A549 (cell line): Measurements from ENCODE around the gene MYO1B. TPM values are rescaled to one million over a fixed set of nuclear protein-coding genes. Genes with fewer than 3 reads are reported as not detected.
A peak's percentile ranks its signal among the peaks of the same experiment; 100 is the strongest.

Experiments used
- ATAC-seq, 2 experiments: fragments of 200-7000 bp in 1 of 2; fragments of >200 bp in 1 of 2; cut with Nextera tagmentation in 1 of 2; cut with Tn5 transposase in 1 of 2; 3 replicates each; pipeline versions ENCODE4 v1.8.0 to v1.9.1; 2018 to 2020; ENCODE audit warnings: mild to moderate bottlenecking in 1 of 2, moderate library complexity in 1 of 2
- CTCF ChIA-PET: fragments of 300-600 bp; sonication (Branson Sonifier 250); formaldehyde crosslinking; extraction: SDS; loops from one replicate; lab custom pipeline; 2021; ENCODE audit warnings: antibody characterized with exemption, inconsistent platforms; lab: Yijun Ruan, JAX
- POLR2A ChIA-PET: fragments of 350-600 bp; formaldehyde crosslinking; extraction: SDS; loops from one replicate; lab custom pipeline; 2021; ENCODE audit warnings: antibody characterized with exemption, inconsistent platforms; lab: Yijun Ruan, JAX
- DNase-seq, 2 experiments: peaks; one replicate each; pipeline versions ENCODE4 v3.0.0 to v3.0.0-alpha.2; 2011 to 2016; ENCODE audit warnings: low read depth in 1 of 2, low spot score in 1 of 2
- FAIRE-seq: peaks from 2 replicates; lab custom pipeline; 2011; peaks lifted over from hg19 to GRCh38; lab: Jason Lieb, UNC
- H3K27ac ChIP-seq, 2 experiments: fragments of >200 bp; sonication (Bioruptor Twin); formaldehyde crosslinking; 3 replicates each; pipeline ENCODE4 v1.5.1; 2016 to 2017
- H3K4me1 ChIP-seq: fragments of >200 bp; sonication (Bioruptor Twin); formaldehyde crosslinking; 3 replicates; pipeline ENCODE4 v1.6.1; 2016
- H3K4me2 ChIP-seq: fragments of >200 bp; sonication (Bioruptor Twin); formaldehyde crosslinking; 3 replicates; pipeline ENCODE4 v1.6.1; 2016
- H3K4me3 ChIP-seq: fragments of >200 bp; sonication (Bioruptor Twin); formaldehyde crosslinking; 3 replicates; pipeline ENCODE4 v1.5.1; 2016
- H3K9me3 ChIP-seq: fragments of >200 bp; sonication (Bioruptor Twin); formaldehyde crosslinking; 3 replicates; pipeline ENCODE4 v1.6.1; 2016
- CBX2 ChIP-seq: fragments of 200-600 bp; sonication (generic); IDR thresholded peaks from 2 replicates; pipeline ENCODE4 v1.6.1; 2016; ENCODE audit warnings: low read depth, mild to moderate bottlenecking, borderline replicate concordance
- CEBPB ChIP-seq, 2 experiments: fragments of >200 bp in 1 of 2; sonication (Bioruptor Twin) in 1 of 2; formaldehyde crosslinking in 1 of 2; IDR thresholded peaks; 2 replicates each; pipeline ENCODE4 v1.6.1; 2012 to 2016
- EHF ChIP-seq: fragments of 250-450 bp; sonication (Bioruptor Pico); IDR thresholded peaks from 2 replicates; pipeline ENCODE4 v1.5.0; 2020; ENCODE audit warnings: mild to moderate bottlenecking
- EP300 ChIP-seq, 2 experiments: fragments of >200 bp; sonication (Bioruptor Twin); formaldehyde crosslinking; IDR thresholded peaks; 2 replicates in 1 of 2; 3 replicates in 1 of 2; pipeline ENCODE4 v1.6.1; 2016 to 2017
- FOSB ChIP-seq: fragments of 250-450 bp; sonication (Bioruptor Pico); IDR thresholded peaks from 2 replicates; pipeline ENCODE4 v1.5.0; 2020; ENCODE audit warnings: mild to moderate bottlenecking, moderate library complexity
- FOSL2 ChIP-seq, 2 experiments: fragments of 450-650 bp in 1 of 2; fragments of >200 bp in 1 of 2; sonication (Bioruptor Twin) in 1 of 2; formaldehyde crosslinking; IDR thresholded peaks; 2 replicates each; pipeline versions ENCODE4 v1.5.0 to v1.6.1; 2016 to 2020; ENCODE audit warnings: mild to moderate bottlenecking in 1 of 2, moderate library complexity in 1 of 2
- GATA3 ChIP-seq: IDR thresholded peaks from 2 replicates; pipeline ENCODE4 v1.6.1; 2012; ENCODE audit warnings: borderline replicate concordance
- HDAC2 ChIP-seq: fragments of 200-600 bp; sonication (generic); IDR thresholded peaks from 2 replicates; pipeline ENCODE4 v1.6.1; 2016
- HEYL ChIP-seq: fragments of 250-450 bp; sonication (Bioruptor Pico); IDR thresholded peaks from 2 replicates; pipeline ENCODE4 v1.8.0; 2021; ENCODE audit warnings: mild to moderate bottlenecking, moderate library complexity
- JUN ChIP-seq, 2 experiments: fragments of >200 bp; sonication (Bioruptor Twin); formaldehyde crosslinking; IDR thresholded peaks; 2 replicates in 1 of 2; 3 replicates in 1 of 2; pipeline ENCODE4 v1.6.1; 2016 to 2017
- JUNB ChIP-seq: fragments of >200 bp; sonication (Bioruptor Twin); formaldehyde crosslinking; IDR thresholded peaks from 2 replicates; pipeline ENCODE4 v1.6.1; 2016
- KDM5A ChIP-seq: fragments of 200-600 bp; sonication (generic); IDR thresholded peaks from 2 replicates; pipeline ENCODE4 v1.6.1; 2016; ENCODE audit warnings: antibody characterized with exemption, mild to moderate bottlenecking
- MAFK ChIP-seq: fragments of 450-650 bp; IDR thresholded peaks from 2 replicates; pipeline ENCODE4 v1.6.1; 2014; ENCODE audit not compliant: partially characterized antibody
- NFE2L2 ChIP-seq: fragments of 150-350 bp; conservative IDR thresholded peaks from 2 replicates; pipeline ENCODE4 v1.6.1; 2014; ENCODE audit warnings: low read length
- POLR2AphosphoS2 ChIP-seq: conservative IDR thresholded peaks from 2 replicates; pipeline ENCODE4 v1.6.1; 2012; ENCODE audit warnings: low read length, improper control_type of control experiment, inconsistent platforms
- RAD21 ChIP-seq, 2 experiments: fragments of >200 bp in 1 of 2; sonication (Bioruptor Twin) in 1 of 2; formaldehyde crosslinking in 1 of 2; IDR thresholded peaks in 1 of 2; conservative IDR thresholded peaks in 1 of 2; 2 replicates in 1 of 2; 3 replicates in 1 of 2; pipeline ENCODE4 v1.6.1; 2012 to 2018; ENCODE audit warnings: inconsistent platforms in 1 of 2
- RCOR1 ChIP-seq: fragments of 150-350 bp; IDR thresholded peaks from 2 replicates; pipeline ENCODE4 v1.6.1; 2014; ENCODE audit warnings: antibody characterized with exemption, low read length, low read depth
- SMC3 ChIP-seq: fragments of >200 bp; sonication (Bioruptor Twin); formaldehyde crosslinking; IDR thresholded peaks from 3 replicates; pipeline ENCODE4 v1.6.1; 2018; ENCODE audit warnings: inconsistent platforms
- TP53 ChIP-seq: fragments of 250-450 bp; sonication (Bioruptor Pico); IDR thresholded peaks from 2 replicates; pipeline ENCODE4 v1.5.0; 2021; ENCODE audit warnings: mild to moderate bottlenecking, moderate library complexity
- WGBS: methylation state at CpG from one replicate; pipeline ENCODE4 v1.1.6; 2017; ENCODE audit errors: missing lambda C conversion rate; 5-methylcytosine and 5-hydroxymethylcytosine counted together
- polyA plus RNA-seq, 4 experiments: library from polyadenylated mRNA; depleted of rRNA in 3 of 4; stranded (reverse); fragments of >200 nt; fragmentation: RNase III in 1 of 4; extraction: RNeasy Plus Mini Kit Qiagen cat#74134 plus additional on column Dnase treatment in 1 of 4; gene quantifications; 2 replicates in 3 of 4; 3 replicates in 1 of 4; pipeline ENCODE4 v1.2.3, GENCODE V29; 2011 to 2017
- TF ChIP-seq, protein P1 (sequence below): IDR thresholded peaks from 2 replicates; pipeline ENCODE4 v1.6.1; 2012
- TF ChIP-seq, protein P2 (sequence below): fragments of 200-600 bp; sonication (generic); IDR thresholded peaks from 2 replicates; pipeline ENCODE4 v1.6.1; 2016; ENCODE audit warnings: antibody characterized with exemption, mild to moderate bottlenecking, moderate library complexity
- TF ChIP-seq, protein P3 (sequence below): fragments of 450-650 bp; IDR thresholded peaks from 2 replicates; pipeline ENCODE4 v1.6.1; 2014; ENCODE audit warnings: antibody characterized with exemption
- TF ChIP-seq, protein P4 (sequence below): IDR thresholded peaks from 2 replicates; pipeline ENCODE4 v1.6.1; 2012
- TF ChIP-seq, protein P5 (sequence below): fragments of 250-450 bp; sonication (Bioruptor Pico); IDR thresholded peaks from 2 replicates; pipeline ENCODE4 v1.5.0; 2020; ENCODE audit warnings: low read depth, mild to moderate bottlenecking, moderate library complexity

Gene MYO1B
- polyA plus RNA-seq, 2 of the 4 experiments (the other 2 are of a cell fraction) = 77.7 to 159 TPM

DNA sequence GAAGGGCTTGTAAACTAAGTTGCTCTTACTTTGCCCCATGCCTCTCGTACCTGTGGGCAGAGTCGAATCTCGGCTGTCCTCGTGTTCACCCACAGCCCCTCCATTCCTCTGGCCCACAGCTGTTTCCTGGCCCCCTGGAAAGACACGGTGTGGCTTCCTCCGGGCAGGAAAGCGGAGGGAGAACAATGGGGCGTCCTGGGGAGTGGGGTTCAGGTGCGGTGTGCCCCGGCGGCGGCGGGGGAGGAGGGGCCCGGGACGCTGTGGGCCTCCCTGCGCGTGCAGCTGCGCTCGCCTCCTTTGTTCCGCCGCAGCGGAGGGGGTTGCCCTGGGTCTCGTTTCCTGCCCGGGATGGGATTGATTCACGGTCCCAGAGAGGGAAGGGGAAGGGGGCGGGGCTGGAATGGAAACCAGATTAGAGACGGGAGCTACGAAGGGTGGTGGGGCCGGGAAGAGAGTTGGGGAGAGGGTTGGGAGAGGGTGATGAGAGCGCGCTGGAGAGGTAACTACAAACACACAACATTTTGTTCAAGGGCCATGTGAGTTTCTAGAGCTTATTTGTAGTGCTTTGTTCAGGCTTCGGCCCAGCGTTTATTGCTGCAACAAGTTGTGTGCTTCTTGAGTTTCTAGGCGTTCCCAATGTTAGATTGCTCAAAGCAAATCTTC is 796 bp downstream of the MYO1B start (continued):
- TF ChIP-seq, protein P1, sequence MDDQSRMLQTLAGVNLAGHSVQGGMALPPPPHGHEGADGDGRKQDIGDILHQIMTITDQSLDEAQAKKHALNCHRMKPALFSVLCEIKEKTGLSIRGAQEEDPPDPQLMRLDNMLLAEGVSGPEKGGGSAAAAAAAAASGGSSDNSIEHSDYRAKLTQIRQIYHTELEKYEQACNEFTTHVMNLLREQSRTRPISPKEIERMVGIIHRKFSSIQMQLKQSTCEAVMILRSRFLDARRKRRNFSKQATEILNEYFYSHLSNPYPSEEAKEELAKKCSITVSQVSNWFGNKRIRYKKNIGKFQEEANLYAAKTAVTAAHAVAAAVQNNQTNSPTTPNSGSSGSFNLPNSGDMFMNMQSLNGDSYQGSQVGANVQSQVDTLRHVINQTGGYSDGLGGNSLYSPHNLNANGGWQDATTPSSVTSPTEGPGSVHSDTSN = 0 out of 2 replicates have a peak, but pooled peaks have one; percentile 9

DNA sequence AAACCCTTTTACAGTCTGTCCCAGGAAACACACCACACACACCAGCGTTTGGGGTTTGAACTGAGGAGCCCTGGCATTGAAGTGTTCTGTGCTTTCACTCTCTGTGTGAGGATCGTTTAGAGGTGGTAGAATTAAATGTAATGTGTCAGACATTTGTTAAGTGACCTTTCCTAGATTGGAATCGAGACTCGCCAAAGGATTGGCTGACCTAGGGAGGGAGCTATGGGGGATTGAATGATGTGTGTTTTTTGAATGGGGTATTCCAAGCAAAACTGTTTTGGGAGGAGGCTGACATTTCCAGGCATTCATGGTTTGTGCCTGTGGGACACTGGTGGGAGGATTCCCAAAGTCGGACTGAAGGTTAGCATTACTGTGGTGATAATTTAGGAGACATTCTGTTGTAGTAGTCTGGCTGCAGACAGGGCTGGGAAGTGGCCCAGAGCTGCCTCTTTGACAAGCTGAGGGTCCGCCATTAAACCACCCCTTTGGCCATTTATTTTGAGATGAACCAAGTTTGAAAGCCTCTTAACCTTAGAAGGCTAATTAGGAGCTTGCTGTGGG is 1.7 kb downstream of the MYO1B start:
- no peak for DNase-seq

DNA sequence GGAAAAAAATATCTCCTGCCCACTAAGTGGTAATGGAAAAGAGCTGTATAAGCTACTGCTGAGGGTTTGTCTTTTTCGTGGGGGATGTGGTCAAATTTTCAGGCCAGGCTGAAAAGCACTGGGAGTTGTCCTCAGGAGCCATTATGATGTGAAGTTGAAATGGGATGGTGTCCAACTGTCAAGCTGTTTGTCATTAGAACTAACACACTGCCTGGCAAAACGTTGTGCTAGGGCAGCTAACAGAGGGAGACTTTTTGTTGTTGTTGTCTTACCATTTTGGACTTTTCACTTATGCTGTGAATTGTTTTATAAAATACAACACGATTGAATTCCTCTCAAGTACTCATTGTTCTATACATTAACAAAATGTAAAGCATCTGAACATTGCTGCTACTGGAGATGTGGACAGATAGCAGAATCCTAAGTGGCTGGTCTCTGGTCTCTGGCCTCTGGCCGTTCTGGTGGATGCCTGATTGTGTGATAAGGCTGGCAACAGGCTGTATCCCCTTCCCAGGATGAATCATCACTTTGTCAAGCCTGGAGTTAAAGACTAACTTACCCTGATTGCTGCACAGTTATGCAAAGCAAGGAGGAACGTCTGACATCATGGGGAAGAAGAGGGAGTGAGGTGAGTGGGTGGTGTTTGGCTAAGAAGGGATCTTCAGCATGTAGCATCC is 2.3 kb downstream of the MYO1B start:
- peaks cover 59% of the 10 kb centered on the region for H3K4me1 ChIP-seq
- CTCF ChIA-PET = interaction anchor here (0.6 to 3.7 kb wide), 5 partner anchors 10 to 254 kb away, joined by 3 to 25 read pairs (median 4); no protein-coding TSS in a partner anchor
- DNase-seq = peak; percentile 81 to 89
- H3K4me3 ChIP-seq = peak overlapping the region; percentile 94
- TF ChIP-seq JUN (IDR thresholded peaks at IDR 0.05) = peak; percentile 37 to 47; a peak in 2 of 5 replicates
- no peak for TF ChIP-seq RAD21 (conservative IDR thresholded peaks at IDR 0.05 in 1 of 2, IDR thresholded peaks at IDR 0.05 in 1 of 2)
- TF ChIP-seq SMC3 = 0 out of 3 replicates have a peak, but pooled peaks have one; percentile 19
- TF ChIP-seq MAFK = peak; percentile 78
- TF ChIP-seq CEBPB (IDR thresholded peaks at IDR 0.05) = peak; percentile 33 to 83; a peak in 3 of 4 replicates
- peak; percentile 67 for TF ChIP-seq JUNB
- no peak for TF ChIP-seq EP300 (IDR thresholded peaks at IDR 0.05)
- TF ChIP-seq, protein P2, sequence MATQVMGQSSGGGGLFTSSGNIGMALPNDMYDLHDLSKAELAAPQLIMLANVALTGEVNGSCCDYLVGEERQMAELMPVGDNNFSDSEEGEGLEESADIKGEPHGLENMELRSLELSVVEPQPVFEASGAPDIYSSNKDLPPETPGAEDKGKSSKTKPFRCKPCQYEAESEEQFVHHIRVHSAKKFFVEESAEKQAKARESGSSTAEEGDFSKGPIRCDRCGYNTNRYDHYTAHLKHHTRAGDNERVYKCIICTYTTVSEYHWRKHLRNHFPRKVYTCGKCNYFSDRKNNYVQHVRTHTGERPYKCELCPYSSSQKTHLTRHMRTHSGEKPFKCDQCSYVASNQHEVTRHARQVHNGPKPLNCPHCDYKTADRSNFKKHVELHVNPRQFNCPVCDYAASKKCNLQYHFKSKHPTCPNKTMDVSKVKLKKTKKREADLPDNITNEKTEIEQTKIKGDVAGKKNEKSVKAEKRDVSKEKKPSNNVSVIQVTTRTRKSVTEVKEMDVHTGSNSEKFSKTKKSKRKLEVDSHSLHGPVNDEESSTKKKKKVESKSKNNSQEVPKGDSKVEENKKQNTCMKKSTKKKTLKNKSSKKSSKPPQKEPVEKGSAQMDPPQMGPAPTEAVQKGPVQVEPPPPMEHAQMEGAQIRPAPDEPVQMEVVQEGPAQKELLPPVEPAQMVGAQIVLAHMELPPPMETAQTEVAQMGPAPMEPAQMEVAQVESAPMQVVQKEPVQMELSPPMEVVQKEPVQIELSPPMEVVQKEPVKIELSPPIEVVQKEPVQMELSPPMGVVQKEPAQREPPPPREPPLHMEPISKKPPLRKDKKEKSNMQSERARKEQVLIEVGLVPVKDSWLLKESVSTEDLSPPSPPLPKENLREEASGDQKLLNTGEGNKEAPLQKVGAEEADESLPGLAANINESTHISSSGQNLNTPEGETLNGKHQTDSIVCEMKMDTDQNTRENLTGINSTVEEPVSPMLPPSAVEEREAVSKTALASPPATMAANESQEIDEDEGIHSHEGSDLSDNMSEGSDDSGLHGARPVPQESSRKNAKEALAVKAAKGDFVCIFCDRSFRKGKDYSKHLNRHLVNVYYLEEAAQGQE = no peak
- TF ChIP-seq, protein P3, sequence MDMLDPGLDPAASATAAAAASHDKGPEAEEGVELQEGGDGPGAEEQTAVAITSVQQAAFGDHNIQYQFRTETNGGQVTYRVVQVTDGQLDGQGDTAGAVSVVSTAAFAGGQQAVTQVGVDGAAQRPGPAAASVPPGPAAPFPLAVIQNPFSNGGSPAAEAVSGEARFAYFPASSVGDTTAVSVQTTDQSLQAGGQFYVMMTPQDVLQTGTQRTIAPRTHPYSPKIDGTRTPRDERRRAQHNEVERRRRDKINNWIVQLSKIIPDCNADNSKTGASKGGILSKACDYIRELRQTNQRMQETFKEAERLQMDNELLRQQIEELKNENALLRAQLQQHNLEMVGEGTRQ = no peak
- no peak for TF ChIP-seq KDM5A
- peak; percentile 62 for TF ChIP-seq FOSL2 (IDR thresholded peaks at IDR 0.05)
- peak; percentile 84 for TF ChIP-seq FOSL2 (CRISPR knock-in tag; IDR thresholded peaks at IDR 0.05)
- no peak for TF ChIP-seq FOSB
- no peak for TF ChIP-seq RCOR1
- TF ChIP-seq EHF (CRISPR knock-in tag) = no peak
- TF ChIP-seq, protein P1 = no peak
- TF ChIP-seq HEYL = no peak
- TF ChIP-seq TP53 (CRISPR knock-in tag) = no peak
- peak; percentile 82 for TF ChIP-seq GATA3
- TF ChIP-seq, protein P4, sequence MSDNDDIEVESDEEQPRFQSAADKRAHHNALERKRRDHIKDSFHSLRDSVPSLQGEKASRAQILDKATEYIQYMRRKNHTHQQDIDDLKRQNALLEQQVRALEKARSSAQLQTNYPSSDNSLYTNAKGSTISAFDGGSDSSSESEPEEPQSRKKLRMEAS = peak; percentile 51
- TF ChIP-seq, all 56 proteins: peak for 8
- POLR2A ChIA-PET = interaction anchor here (1.0 kb wide), 1 partner anchor 10 kb away, joined by 3 read pairs; no protein-coding TSS in a partner anchor
- H3K4me2 ChIP-seq = peak overlapping the region; percentile 93
- WGBS = 7% methylated on average over 5 of the region's 5 CpGs
- H3K9me3 ChIP-seq = 0 out of 3 replicates have a peak, but pooled peaks cover 3% of the 10 kb centered on the region
- peak overlapping the region; percentile 89 to 93 for H3K27ac ChIP-seq
- ATAC-seq (peak; percentile 51 to 69), FAIRE-seq (peak; percentile 18)

More for the DNA sequence above, 1.7 kb downstream of the MYO1B start:
- FAIRE-seq (no peak), ATAC-seq (peak in 1 of 2 experiments; percentile 5; a peak in 2 of 6 replicates)
- Histone ChIP-seq H3K9me3 (0 out of 3 replicates have a peak, but pooled peaks cover 3% of the 10 kb centered on the region), H3K4me1 (peaks cover 53% of the 10 kb centered on the region), H3K27ac (peak overlapping the region; percentile 89 to 93), H3K4me3 (peak overlapping the region; percentile 94), H3K4me2 (peak overlapping the region; percentile 93)
- TF ChIP-seq, protein P5, sequence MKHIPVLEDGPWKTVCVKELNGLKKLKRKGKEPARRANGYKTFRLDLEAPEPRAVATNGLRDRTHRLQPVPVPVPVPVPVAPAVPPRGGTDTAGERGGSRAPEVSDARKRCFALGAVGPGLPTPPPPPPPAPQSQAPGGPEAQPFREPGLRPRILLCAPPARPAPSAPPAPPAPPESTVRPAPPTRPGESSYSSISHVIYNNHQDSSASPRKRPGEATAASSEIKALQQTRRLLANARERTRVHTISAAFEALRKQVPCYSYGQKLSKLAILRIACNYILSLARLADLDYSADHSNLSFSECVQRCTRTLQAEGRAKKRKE (CRISPR knock-in tag) = no peak
- TF ChIP-seq POLR2AphosphoS2 (no peak), CBX2 (no peak), NFE2L2 (no peak), HEYL (no peak), RAD21 (conservative IDR thresholded peaks at IDR 0.05 in 1 of 2, IDR thresholded peaks at IDR 0.05 in 1 of 2) (no peak), HDAC2 (no peak)
- WGBS = 9% methylated on average over 6 of the region's 6 CpGs
- ChIA-PET POLR2A (interaction anchor here (1.0 to 1.2 kb wide), 2 partner anchors 9 to 75 kb away, joined by 3 to 5 read pairs; no protein-coding TSS in a partner anchor), CTCF (interaction anchor here (0.6 to 3.7 kb wide), 8 partner anchors 9 to 195 kb away, joined by 3 to 25 read pairs (median 4); no protein-coding TSS in a partner anchor)
